Measurements from ENCODE around the gene SYS1.

SYS1 gene

GRCh38 chr20:45367126-45367525 is 4.2 kb downstream of the SYS1 start:
- TF ChIP-seq GLIS3 (CRISPR knock-in tag; IDR thresholded peaks at IDR 0.05) (no peak), ZNF70 (CRISPR knock-in tag; IDR thresholded peaks at IDR 0.05) (no peak), TCF4 (CRISPR knock-in tag; IDR thresholded peaks at IDR 0.05; ENCODE audit: borderline replicate concordance) (no peak), ZC3H10 (CRISPR knock-in tag; IDR thresholded peaks at IDR 0.05) (no peak), ARNTL (CRISPR knock-in tag; IDR thresholded peaks at IDR 0.05; ENCODE audit: borderline replicate concordance, low read depth) (no peak), ISL1 (CRISPR knock-in tag; IDR thresholded peaks at IDR 0.05) (no peak)
- no peak for ATAC-seq

GRCh38 chr20:45368221-45368980 is 5.4 kb downstream of the SYS1 start:
- no peak for ATAC-seq

GRCh38 chr20:45370571-45371160 is 7.7 kb downstream of the SYS1 start:
- TF ChIP-seq GLIS3 (CRISPR knock-in tag; IDR thresholded peaks at IDR 0.05): no peak
- TF ChIP-seq BACH2 (CRISPR knock-in tag; IDR thresholded peaks at IDR 0.05; ENCODE audit: borderline replicate concordance): no peak
- no peak for TF ChIP-seq TOX (CRISPR knock-in tag; IDR thresholded peaks at IDR 0.05; ENCODE audit: borderline replicate concordance)
- TF ChIP-seq PATZ1 (CRISPR knock-in tag; IDR thresholded peaks at IDR 0.05; ENCODE audit: borderline replicate concordance): no peak
- no peak for TF ChIP-seq ZC3H10 (CRISPR knock-in tag; IDR thresholded peaks at IDR 0.05)
- no peak for ATAC-seq

More at GRCh38 chr20:45368221-45368980, 5.4 kb downstream of the SYS1 start:
- TF ChIP-seq SNAI2 (CRISPR knock-in tag; IDR thresholded peaks at IDR 0.05) (no peak), TOX (CRISPR knock-in tag; IDR thresholded peaks at IDR 0.05; ENCODE audit: borderline replicate concordance) (no peak), ZNF565 (CRISPR knock-in tag; conservative IDR thresholded peaks at IDR 0.05; ENCODE audit: low read depth) (no peak), CSRNP3 (CRISPR knock-in tag; IDR thresholded peaks at IDR 0.05) (no peak), ARNTL (CRISPR knock-in tag; IDR thresholded peaks at IDR 0.05; ENCODE audit: borderline replicate concordance, low read depth) (no peak), OSR1 (CRISPR knock-in tag; IDR thresholded peaks at IDR 0.05) (no peak), TSHZ2 (CRISPR knock-in tag; IDR thresholded peaks at IDR 0.05) (no peak), RARB (CRISPR knock-in tag; IDR thresholded peaks at IDR 0.05) (no peak), GLIS3 (CRISPR knock-in tag; IDR thresholded peaks at IDR 0.05) (no peak), ZNF70 (CRISPR knock-in tag; IDR thresholded peaks at IDR 0.05) (no peak), ZNF8 (CRISPR knock-in tag; IDR thresholded peaks at IDR 0.05) (no peak), ISL1 (CRISPR knock-in tag; IDR thresholded peaks at IDR 0.05) (no peak), PPARA (CRISPR knock-in tag; IDR thresholded peaks at IDR 0.05; ENCODE audit: borderline replicate concordance) (no peak), CSDC2 (CRISPR knock-in tag; IDR thresholded peaks at IDR 0.05) (no peak), POU6F1 (CRISPR knock-in tag; IDR thresholded peaks at IDR 0.05; ENCODE audit: borderline replicate concordance, low read depth) (no peak), ZFP3 (CRISPR knock-in tag; IDR thresholded peaks at IDR 0.05) (no peak), ZFP30 (CRISPR knock-in tag; IDR thresholded peaks at IDR 0.05) (no peak), ESRRG (CRISPR knock-in tag; IDR thresholded peaks at IDR 0.05) (no peak), ZC3H10 (CRISPR knock-in tag; IDR thresholded peaks at IDR 0.05) (no peak), BACH2 (CRISPR knock-in tag; IDR thresholded peaks at IDR 0.05; ENCODE audit: borderline replicate concordance) (no peak)

Measured in SK-N-SH treated with all-trans-retinoic acid at 6 μM for 48 hours (cell line).